NT2/D1 (cell line): Measurements from ENCODE around the gene TXNIP.

Experiments used
- YY1 ChIP-seq: IDR thresholded peaks from 2 replicates; pipeline ENCODE4 v1.6.1; 2011; ENCODE audit not compliant: insufficient read length, insufficient read depth
- ZNF274 ChIP-seq: IDR thresholded peaks from 2 replicates; pipeline ENCODE4 v1.6.1; 2011; ENCODE audit warnings: mild to moderate bottlenecking, low read depth, low read length

DNA sequence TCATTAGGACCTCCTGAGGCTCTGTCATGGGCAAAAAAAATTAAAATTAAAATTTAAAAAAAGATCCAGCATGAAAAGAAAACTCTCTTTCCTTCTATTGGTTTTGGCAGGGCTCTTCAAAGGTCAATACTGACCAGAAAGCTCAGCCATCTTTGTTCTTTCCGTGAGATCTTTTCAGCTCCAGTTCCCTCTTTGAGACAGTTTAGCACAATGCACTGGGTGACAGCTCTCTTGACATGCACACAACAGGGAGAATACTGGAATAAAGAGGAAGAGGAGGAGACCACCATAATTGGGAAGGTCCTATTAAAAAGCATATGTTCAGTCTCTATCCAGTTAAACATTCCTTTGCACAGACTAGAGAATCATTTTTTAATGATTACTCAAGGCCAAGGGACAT is 44.9 kb downstream of the TXNIP start:
- TF ChIP-seq ZNF274 (no peak), YY1 (no peak)
